Body of pancreas (tissue), 4 donors: Measurements from ENCODE around the gene TNS4. TPM values are rescaled to one million over a fixed set of nuclear protein-coding genes. Genes with fewer than 3 reads are reported as not detected.
"Not testable (repeated sequence)": the region's sequence is repeated elsewhere in the genome, so short reads cannot be mapped to it uniquely, and the experiment has no call there.

Source experiments
- ATAC-seq: fragments of 150-250 bp; one replicate; pipeline ENCODE4 v1.9.1; 2016
- DNase-seq, 4 donors: peaks; one replicate each; pipeline ENCODE4 v3.0.0-alpha.2; 2019
- H3K27ac ChIP-seq, 4 donors: fragments of 200-600 bp; sonication (generic); 1 replicate in 3 of 4; 2 replicates in 1 of 4; pipeline versions ENCODE4 v1.5.1 to v1.6.1; 2016 to 2019; ENCODE audit warnings: mild to moderate bottlenecking in 1 of 4, mixed read lengths in 1 of 4, moderate library complexity in 1 of 4
- H3K27me3 ChIP-seq, 2 donors: fragments of 200-600 bp; sonication (generic); one replicate each; pipeline ENCODE4 v1.6.0; 2016; ENCODE audit warnings: mild to moderate bottlenecking in 1 of 2
- H3K36me3 ChIP-seq, 2 donors: fragments of 200-600 bp; sonication (generic); replicated peaks in 1 of 2; 2 replicates each; pipeline ENCODE4 v1.5.1; 2016; ENCODE audit warnings: low read depth in 2 of 2; ENCODE audit not compliant: insufficient read depth in 1 of 2
- H3K4me1 ChIP-seq: fragments of 200-600 bp; sonication (generic); one replicate; pipeline ENCODE4 v1.6.0; 2016
- H3K4me3 ChIP-seq, 2 donors: fragments of 200-600 bp; sonication (generic); 1 replicate in 1 of 2; 2 replicates in 1 of 2; pipeline ENCODE4 v1.5.1; 2016 to 2019
- H3K9me3 ChIP-seq, 3 donors: fragments of 200-600 bp; sonication (generic); 1 replicate in 2 of 3; 2 replicates in 1 of 3; pipeline ENCODE4 v1.5.1; 2016
- POLR2A ChIP-seq, 3 donors: fragments of 450-650 bp; IDR thresholded peaks; one replicate each; pipeline ENCODE4 v1.6.1; 2016; ENCODE audit warnings: antibody characterized with exemption in 3 of 3, mild to moderate bottlenecking in 2 of 3
- WGBS, 2 donors: methylation state at CpG; one replicate each; pipeline ENCODE4 v1.1.5; 2017; 5-methylcytosine and 5-hydroxymethylcytosine counted together
- intact Hi-C: fragments of 100-400 bp; cut with DNase I; formaldehyde crosslinking; loops from one replicate; pipeline ENCODE4 v1.15.1; 2023
- total RNA-seq, 2 donors: library from RNA; depleted of rRNA; stranded (reverse); fragments of >200 nt; gene quantifications; one replicate each; pipeline ENCODE4 v1.1.0, GENCODE V29; 2016
- TF ChIP-seq, protein P1 (sequence below), 7 experiments: fragments of 450-650 bp in 4 of 7; fragments of 200-600 bp in 3 of 7; sonication (generic) in 3 of 7; IDR thresholded peaks; one replicate each; pipeline ENCODE4 v1.5.1; 2016 to 2019; ENCODE audit warnings: antibody characterized with exemption in 7 of 7

Gene TNS4
- total RNA-seq, 2 donors from 2014 or later, result not detected

DNA sequence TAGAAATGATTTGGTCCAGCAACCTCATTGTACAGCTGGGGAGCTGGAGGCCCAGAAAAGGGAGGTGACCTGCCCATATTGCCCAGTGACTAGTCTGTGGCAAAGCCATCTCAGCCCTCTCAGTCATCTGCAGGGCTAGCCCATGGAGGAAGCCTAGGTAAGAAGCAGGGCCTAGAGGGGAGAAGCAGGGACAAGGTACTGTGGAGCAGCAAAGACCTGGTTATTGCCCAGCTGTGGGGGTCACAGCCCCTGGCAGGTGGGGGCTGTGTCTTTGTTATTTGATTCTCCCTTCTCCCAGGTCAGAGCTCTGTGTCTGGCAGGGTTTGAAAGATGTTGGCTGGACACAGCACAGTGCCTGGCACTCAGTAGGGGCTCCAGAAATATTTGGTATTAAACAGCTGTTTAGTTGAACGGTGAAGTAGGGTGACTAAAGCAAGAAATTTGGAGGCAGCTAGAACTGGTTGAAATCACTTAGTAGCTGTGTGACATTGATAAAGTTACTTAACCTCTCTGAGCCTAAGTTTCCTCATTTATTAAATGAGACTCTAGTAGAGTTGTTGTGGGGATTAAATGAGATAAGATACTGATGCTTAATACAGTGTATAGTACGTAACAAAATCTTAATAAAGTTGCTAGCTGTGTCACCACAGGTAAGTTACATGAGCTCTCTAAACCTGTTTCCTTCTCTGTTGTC lies 46.5 kb upstream of the TNS4 start:
- no peak for TF ChIP-seq POLR2A (IDR thresholded peaks at IDR 0.05)
- TF ChIP-seq, protein P1, sequence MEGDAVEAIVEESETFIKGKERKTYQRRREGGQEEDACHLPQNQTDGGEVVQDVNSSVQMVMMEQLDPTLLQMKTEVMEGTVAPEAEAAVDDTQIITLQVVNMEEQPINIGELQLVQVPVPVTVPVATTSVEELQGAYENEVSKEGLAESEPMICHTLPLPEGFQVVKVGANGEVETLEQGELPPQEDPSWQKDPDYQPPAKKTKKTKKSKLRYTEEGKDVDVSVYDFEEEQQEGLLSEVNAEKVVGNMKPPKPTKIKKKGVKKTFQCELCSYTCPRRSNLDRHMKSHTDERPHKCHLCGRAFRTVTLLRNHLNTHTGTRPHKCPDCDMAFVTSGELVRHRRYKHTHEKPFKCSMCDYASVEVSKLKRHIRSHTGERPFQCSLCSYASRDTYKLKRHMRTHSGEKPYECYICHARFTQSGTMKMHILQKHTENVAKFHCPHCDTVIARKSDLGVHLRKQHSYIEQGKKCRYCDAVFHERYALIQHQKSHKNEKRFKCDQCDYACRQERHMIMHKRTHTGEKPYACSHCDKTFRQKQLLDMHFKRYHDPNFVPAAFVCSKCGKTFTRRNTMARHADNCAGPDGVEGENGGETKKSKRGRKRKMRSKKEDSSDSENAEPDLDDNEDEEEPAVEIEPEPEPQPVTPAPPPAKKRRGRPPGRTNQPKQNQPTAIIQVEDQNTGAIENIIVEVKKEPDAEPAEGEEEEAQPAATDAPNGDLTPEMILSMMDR (IDR thresholded peaks at IDR 0.05), result no peak
- H3K27me3 ChIP-seq, result no peaks in the 10 kb centered on the region
- intact Hi-C loops, result no loop called here
- no peaks in the 10 kb centered on the region for H3K9me3 ChIP-seq
- no peaks in the 10 kb centered on the region for H3K36me3 ChIP-seq
- peaks cover 31% of the 10 kb centered on the region for H3K4me1 ChIP-seq
- ATAC-seq, result no peak
- no peak for DNase-seq
- H3K4me3 ChIP-seq, result no peak overlapping the region
- 80 to 88% methylated on average over 2 of the region's 2 CpGs for WGBS, 2 donors
- H3K27ac ChIP-seq, result peak overlapping the region in 1 of 4 donors; percentile 64

DNA sequence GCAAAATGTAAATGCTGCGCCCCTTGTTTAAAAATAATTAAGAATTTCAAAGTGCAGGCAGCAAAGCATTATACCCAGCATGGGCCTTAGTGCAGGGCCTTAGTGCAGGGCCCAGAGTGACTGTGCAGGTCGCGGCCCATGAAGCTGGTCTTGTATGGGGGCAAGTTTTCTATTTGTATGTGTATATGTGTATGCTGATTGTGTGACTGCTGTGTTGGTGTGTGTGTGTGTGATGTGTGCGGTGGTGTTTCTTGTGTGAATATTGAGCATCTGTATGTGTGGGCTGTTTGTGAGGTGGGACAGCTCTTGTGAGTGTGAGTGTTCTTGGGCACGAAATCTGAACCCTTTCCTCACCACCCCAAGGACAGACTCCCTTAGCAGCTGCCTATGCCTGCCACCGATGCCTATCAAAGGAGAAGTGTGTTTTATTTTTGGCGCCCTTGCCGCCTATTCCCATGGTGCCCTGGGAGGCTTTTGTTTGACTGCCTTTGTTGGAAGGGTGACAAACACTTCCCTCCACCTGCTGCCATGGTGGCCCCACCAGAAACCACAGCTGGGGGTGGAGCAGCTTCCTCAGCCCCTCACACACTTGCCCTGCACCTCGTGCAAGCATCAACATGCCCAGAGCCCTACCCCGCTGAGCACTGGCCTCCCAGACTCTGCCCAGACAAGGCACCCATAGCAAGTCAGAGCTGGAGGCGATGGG lies 45.8 kb upstream of the TNS4 start:
- TF ChIP-seq POLR2A (IDR thresholded peaks at IDR 0.05), result no peak
- TF ChIP-seq, protein P1 (IDR thresholded peaks at IDR 0.05), result no peak
- WGBS, 2 donors, result 58 to 73% methylated on average over 9 to 11 of the region's 11 CpGs
- intact Hi-C loops, result no loop called here
- DNase-seq (peak in 2 of 4 donors; percentile 7 to 10), ATAC-seq (no peak)
- Histone ChIP-seq H3K9me3 (no peaks in the 10 kb centered on the region), H3K27me3 (no peaks in the 10 kb centered on the region), H3K27ac (no peak overlapping the region), H3K4me1 (peaks cover 31% of the 10 kb centered on the region), H3K4me3 (no peak overlapping the region), H3K36me3 (no peaks in the 10 kb centered on the region)

DNA sequence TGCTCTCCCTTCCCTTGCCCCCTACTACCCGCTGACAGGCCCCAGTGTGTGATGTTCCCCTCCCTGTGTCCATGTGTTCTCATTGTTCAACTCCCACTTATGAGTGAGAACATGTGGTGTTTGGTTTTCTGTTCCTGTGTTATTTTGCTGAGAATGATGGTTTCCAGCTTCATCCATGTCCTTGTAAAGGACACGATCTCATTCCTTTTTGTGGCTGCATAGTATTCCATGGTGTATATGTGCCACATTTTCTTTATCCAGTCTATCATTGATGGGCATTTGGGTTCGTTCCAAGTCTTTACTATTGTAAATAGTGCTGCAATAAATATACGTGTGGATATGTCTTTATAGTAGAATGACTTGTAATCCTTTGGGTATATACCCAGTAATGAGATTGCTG lies 45.1 kb upstream of the TNS4 start:
- H3K27ac ChIP-seq, intact Hi-C loops, H3K27me3 ChIP-seq, H3K4me3 ChIP-seq, H3K36me3 ChIP-seq, DNase-seq, ATAC-seq, H3K9me3 ChIP-seq: not testable (repeated sequence)
- H3K4me1 ChIP-seq, result peaks cover 29% of the 10 kb centered on the region
- 74 to 79% methylated on average over 4 of the region's 4 CpGs for WGBS, 2 donors

DNA sequence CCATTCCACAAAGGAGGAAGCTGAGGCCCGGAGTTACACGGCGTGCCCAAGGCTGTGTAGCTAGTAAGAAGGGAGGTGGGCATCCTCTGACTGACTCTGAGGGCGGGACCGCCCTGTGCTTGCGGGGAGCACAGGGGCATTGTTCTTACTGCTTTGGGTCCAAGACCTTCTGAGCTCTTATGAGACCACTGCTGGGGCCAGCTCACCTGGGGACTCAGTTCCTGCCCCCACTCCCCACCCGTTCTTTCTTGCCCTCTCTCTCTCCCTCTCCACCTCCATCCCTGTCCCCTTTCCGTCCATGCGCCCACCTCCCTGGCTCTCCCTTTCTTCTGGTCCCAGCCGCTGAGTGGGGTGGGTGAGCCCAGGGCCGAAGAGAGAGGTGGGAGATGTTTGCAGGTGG lies 44.2 kb upstream of the TNS4 start:
- intact Hi-C loops, result no loop called here
- no peak for TF ChIP-seq POLR2A (IDR thresholded peaks at IDR 0.05)
- TF ChIP-seq, protein P1 (IDR thresholded peaks at IDR 0.05), result no peak
- Histone ChIP-seq H3K4me1 (peaks cover 25% of the 10 kb centered on the region), H3K27me3 (no peaks in the 10 kb centered on the region), H3K27ac (no peak overlapping the region), H3K4me3 (no peak overlapping the region), H3K9me3 (no peaks in the 10 kb centered on the region), H3K36me3 (no peaks in the 10 kb centered on the region)
- WGBS, 2 donors, result 88 to 91% methylated on average over 10 to 11 of the region's 11 CpGs
- no peak for DNase-seq
- ATAC-seq, result no peak

DNA sequence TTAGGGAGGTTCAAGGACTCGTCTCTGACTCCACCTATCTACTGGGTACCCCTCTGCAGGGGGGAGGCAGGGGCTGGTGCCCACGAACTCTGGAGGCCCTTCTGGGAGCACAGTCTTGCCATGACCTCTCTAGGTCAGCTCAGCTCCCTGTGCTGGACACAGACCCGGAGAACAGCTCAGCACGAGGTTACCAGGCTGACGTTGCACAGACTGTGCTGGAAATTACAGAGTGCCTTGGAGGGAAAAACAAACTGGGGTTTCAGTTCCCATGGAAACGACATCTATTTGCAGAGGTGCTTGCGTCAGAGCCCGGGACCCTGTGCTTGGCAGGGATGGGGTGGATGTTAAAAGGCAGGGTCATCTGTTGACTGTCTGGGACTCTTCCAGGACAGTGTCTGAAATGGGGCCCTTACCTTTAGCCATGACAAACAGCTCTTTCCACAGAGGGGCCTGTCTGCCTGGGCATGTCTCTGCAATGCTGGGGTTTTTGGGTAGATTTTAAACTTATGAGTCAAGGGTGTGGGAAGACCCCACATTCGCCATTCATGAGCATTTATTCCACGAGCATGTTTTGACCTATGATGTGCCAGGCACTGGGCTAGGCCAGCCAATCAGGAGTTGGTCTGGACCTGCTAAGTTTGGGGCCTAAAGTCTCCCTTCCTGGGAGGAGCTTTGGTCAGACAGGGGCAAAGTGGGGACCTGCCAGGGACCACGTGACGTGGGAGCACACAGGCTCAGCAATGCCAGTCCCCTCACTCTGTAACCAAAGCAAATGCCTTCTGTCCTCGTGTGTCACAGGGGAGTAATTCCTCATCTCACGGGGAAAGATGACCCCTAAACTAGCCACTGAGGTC lies 41.4 kb upstream of the TNS4 start:
- intact Hi-C loops, result no loop called here
- Histone ChIP-seq H3K9me3 (no peaks in the 10 kb centered on the region), H3K27me3 (no peaks in the 10 kb centered on the region), H3K36me3 (no peaks in the 10 kb centered on the region), H3K4me3 (no peak overlapping the region), H3K27ac (peak overlapping the region; percentile 4 to 88 (median 66)), H3K4me1 (peaks cover 34% of the 10 kb centered on the region)
- TF ChIP-seq, protein P1 (IDR thresholded peaks at IDR 0.05), result no peak
- TF ChIP-seq POLR2A (IDR thresholded peaks at IDR 0.05), result peak in 1 of 3 donors; percentile 7
- ATAC-seq, result peak; percentile 49
- 50 to 56% methylated on average over 10 to 14 of the region's 14 CpGs for WGBS, 2 donors
- peak; percentile 44 to 79 (median 63) for DNase-seq
